GM18870 (cell line): Measurements from ENCODE around the gene CACNA1C.
"Not testable (repeated sequence)": the region's sequence is repeated elsewhere in the genome, so short reads cannot be mapped to it uniquely, and the experiment has no call there.

Source experiments
- ATAC-seq: cut with Tn5 transposase; IDR thresholded peaks from one replicate; pipeline ENCODE4 v1.9.1; 2021; ENCODE audit warnings: moderate library complexity; ENCODE audit not compliant: unreplicated experiment

The CACNA1C gene

DNA sequence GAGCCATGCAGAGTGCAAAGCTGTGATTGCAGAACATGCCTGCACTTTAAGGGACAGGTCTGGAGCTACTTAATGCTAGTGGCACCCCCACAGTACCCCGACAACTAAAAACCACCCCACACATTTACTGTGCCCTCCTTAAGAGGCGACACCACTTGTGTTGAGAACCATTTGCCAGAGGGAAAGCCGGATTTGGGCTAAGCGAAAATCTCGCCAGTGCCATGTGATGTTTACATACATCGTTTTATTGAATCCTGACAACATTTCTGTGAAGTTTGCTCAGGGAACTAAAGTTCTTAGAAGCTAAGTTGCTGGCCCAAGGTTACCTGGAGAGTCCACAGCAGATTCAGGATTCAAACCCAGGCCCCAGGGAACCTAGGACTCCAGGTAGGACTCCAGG lies 623.0 kb downstream of the CACNA1C start:
- no peak for ATAC-seq

DNA sequence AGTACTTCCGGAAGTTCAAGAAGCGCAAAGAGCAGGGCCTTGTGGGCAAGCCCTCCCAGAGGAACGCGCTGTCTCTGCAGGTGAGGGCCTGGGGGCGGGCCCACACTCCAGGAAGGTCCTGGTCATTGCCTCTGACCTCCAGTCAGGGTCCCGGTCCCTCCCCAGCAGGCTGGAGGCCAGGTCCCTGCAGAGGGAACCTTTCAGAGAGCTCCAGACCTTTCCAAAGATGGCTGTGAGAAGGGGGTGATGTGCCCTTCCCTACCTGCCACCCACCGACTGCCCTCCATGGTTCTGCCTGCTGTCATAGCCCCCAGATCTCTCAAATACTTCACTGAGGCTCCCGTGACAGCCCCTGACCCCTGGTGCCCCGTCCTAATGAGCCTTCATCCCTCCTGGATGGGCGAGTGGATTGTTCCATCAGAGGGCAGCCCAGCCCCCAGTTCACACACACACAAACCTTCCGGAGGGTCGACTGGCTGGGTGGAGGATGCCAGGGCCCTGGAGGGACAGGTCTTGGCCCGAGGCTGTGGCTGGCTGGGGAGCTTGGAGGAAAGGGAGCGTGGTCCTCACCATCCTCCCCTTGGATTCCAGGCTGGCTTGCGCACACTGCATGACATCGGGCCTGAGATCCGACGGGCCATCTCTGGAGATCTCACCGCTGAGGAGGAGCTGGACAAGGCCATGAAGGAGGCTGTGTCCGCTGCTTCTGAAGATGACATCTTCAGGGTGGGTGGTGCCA lies 624.5 kb downstream of the CACNA1C start:
- no peak for ATAC-seq

DNA sequence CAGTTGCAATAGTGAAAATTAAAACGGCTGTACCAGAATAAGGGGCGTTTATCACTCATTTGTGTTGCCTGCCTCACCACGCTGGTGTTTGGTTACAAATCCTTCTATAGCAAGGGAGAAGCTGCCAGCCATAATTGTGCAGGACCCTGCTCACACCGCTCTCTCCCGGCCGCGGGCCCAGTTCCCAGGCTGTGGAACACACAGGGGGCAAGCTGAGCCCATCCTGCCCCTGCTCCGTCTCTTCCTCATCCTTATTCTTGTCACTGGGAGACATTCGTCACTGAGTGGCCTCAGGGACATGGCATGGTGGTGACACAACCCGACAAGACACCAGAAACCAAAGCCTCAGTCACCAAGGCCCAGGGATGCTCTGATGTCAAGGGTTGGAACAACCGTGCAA lies 625.6 kb downstream of the CACNA1C start:
- ATAC-seq = no peak

DNA sequence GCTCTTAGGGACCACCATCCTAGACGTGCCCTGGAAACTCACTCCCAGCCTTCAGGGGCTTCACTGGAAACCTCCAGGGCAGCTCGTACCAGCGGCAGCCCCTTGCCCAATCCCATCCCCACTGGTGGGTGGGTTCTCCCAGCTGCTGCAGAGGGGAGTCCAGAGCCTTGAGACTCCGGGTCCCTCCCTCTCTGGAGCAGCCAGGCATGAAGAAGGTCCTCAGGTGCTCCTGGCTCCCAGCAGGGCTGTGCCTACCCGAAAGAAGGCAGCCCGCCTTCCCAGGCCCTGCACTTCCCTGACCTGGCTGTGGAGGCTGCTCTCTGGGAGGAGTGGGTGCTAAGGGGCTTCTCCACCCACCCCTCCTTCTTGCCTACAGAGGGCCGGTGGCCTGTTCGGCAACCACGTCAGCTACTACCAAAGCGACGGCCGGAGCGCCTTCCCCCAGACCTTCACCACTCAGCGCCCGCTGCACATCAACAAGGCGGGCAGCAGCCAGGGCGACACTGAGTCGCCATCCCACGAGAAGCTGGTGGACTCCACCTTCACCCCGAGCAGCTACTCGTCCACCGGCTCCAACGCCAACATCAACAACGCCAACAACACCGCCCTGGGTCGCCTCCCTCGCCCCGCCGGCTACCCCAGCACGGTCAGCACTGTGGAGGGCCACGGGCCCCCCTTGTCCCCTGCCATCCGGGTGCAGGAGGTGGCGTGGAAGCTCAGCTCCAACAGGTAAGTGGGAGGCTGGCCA lies 626.5 kb downstream of the CACNA1C start:
- ATAC-seq = no peak

DNA sequence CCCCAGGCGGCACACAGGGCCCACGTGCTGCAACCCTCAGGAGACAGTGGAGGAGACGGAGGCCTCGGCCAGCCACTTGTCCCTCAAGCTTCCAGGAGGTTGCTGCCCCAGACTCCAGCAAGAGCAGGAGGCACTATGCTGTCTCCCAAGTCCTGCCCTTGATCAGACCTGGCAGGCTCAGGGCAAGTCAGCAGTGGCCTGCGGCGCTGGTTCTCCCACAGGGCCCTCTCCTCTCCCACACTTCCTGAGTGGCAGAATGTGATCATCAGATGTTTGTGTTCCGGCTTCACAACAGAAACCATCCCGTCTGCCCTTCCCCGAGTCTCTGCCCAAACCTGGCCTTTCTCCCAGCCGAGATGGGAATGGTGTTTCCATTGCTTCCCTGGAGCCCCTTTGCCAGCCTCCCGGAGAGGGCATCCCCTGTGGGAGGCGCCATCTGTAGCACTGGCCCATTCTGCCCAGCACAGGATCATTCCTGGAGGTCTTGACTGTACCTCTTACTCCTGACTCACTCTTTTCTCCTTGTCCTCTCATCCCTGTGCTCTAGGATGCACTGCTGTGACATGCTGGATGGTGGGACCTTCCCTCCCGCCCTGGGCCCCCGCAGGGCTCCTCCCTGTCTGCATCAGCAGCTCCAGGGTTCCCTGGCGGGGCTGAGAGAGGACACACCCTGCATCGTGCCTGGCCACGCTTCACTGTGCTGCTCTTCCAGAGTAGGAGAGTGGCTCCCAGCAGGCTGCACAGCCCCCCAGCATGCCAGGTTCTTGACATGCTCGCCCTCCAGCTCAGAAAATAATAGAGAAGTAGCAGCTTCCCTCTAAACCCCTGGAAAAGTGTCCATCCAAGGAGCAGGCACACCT lies 627.3 kb downstream of the CACNA1C start:
- no peak for ATAC-seq

DNA sequence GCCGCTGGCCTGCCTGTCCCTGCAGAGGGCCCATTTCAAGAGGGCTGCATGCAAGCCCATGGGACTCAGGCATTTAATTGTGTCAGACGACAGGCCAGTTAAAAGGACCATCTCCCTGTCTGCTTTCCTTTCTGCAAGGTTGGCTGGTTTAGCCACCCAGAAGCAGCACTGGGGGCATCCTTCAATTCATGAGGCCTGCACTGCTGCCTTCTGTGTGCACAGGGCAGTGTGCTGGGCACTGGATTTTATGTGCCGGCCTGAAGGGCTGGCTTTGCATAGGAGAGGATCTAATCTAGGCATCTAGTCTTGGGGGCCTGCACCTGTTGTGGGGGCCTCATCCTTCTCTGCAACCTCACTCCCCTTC lies 627.9 kb downstream of the CACNA1C start:
- ATAC-seq = no peak

DNA sequence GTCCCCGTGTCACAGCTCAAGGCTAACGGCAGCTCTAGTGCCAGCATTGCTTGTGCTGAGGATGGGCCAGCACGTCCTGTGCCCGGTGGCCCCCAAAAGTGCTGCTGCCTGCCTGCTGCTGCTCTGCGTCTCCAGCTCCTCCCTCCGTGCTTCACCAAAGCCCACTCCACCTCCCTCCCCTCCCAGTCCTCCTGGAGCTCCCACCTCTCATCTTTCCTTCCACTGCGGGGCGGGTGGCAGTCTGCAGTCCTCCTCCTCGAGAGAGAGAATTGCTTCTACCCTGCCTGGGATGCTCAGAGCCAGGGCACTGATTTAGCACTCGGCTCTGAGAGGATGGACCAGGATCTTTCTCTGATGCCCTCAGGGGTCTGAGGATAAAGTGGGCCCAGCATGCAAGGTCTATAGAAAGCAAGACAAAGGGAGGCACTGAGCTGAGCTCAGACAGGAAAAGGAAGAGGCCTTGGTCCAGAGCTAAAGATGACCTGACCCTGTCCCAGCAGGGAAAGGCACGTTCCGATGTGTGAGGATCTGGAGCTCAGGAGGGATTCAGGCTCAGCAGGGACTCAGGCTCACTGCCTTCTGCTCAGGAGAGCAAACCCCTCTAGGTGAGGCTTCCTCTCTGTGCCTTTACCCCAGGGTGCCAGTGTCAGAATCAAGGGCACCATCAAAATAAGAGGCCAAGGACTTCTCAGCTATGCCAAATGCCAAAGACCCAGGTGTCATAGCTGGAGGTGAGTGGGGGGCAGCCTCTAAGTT lies 628.8 kb downstream of the CACNA1C start:
- ATAC-seq = no peak

DNA sequence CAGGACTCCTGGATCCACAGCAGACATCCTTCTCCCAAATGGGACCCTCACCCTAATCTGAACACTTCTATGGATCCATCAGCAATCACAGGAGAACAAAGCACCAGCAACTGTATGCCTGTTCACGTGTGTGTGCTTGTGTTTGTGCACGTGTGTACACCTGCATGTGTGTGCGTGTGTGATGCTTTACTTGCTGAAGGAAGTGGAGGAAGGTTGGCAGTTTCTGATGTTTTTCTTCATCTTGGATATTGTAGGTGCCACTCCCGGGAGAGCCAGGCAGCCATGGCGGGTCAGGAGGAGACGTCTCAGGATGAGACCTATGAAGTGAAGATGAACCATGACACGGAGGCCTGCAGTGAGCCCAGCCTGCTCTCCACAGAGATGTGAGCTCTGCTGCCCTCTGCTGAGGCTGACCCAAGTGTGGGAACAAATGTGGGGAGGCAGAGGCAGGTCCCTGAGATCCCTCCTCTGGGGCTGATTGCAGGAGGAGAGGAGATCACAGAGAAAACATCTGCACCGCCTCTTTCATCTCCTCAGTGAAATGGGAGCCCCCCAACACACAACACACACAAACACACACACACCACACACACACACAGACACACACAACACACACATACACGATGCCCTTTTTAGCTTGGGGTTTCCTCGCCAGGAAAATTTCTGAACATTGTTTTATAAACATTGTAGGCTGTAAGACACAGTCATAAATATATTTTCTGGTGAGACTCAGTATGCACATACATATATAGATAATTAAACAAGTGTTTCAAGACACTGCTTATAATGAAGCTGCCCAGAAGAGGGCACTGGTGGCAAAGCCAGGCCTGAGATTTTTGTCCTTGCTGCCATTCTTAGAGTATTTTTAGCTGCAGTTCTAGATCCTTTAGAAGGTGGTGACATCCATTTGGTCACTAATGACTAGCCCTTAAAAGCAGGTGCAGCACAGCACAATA lies 629.8 kb downstream of the CACNA1C start:
- no peak for ATAC-seq

DNA sequence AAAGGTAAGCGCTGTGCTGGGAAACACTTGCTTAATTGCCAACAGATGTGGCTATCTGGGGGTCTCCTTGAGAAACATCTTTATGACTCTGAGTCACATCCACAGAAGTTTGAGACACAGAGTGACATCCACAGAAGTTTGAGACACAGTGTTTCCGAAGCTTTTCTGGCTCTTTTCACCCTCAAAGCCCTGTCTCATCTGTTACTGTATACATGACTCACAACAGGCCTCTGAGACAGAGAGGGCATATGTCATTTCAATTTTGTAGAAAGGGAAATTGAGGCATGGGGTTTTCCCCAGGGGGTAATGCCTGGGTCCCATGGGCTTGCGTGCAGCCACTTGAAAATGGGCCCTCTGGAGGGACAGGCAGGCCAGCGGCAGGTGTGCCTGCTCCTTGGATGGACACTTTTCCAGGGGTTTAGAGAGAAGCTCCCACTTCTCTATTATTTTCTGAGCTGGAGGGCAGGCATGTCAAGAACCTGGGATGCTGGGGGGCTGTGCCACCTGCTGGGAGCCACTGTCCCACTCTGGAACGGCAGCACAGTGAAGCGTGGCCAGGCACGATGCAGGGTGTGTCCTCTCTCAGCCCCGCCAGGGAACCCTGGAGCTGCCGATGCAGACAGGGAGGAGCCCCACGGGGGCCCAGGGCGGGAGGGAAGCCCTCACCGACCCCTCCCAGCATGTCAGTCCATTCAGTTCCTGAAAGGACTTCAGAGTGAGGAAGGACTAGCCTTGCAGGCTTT lies 630.7 kb downstream of the CACNA1C start:
- ATAC-seq = no peak

DNA sequence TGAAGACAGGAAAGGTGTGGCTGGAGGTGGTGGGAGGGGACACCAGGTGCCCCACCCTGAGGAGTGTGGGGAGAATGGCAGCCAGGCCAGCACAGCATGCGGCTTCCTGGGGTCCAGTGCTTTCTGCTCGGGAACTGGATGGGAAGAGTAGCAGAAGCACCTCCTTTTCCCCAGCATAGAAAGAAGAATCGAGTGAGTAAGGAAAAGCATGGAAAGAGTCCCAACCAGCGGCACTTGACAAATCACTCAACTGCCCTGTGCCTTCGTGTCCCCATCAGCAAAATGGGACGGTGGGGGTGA lies 631.2 kb downstream of the CACNA1C start:
- not testable (repeated sequence) for ATAC-seq

DNA sequence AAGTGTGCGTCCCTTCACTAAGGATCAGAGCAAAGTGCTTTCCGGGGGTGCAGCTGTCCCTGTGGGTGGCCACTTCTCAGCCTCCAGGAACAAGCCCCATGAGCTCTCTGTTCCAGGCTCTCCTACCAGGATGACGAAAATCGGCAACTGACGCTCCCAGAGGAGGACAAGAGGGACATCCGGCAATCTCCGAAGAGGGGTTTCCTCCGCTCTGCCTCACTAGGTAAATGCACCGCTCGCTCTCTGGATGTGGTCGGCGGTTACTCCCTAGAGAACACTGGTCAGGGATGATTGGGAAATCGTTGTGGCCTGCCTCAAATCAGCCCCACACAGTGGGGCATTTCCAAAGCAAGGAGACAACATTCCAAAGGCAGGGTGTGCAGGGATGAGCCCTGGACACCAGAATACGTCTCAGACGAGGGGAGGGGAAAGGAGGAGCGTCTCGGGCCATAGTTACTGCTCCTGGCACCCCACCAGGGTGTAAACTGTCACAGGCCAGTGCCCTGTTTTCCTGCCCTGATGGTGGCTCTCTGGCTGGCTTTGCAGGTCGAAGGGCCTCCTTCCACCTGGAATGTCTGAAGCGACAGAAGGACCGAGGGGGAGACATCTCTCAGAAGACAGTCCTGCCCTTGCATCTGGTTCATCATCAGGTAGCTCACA lies 633.0 kb downstream of the CACNA1C start:
- not testable (repeated sequence) for ATAC-seq

DNA sequence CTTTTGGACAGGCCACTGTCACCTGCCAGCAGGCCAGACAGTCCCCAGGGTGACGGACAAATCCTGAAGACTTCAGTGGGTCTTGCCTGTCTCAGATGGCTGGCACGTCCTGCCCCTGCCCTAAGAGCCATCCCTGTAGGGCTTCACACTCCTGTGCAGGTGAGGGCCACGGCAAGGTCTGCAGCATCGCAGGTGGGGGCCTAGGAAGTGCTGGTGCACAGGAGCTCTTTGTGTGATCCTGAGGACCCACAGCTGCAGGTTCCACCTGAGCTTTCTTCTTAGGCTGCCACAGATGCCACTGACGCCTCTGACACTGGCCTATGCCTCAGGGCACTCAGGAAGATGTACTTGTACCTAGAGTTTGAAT lies 633.5 kb downstream of the CACNA1C start:
- ATAC-seq = no peak

DNA sequence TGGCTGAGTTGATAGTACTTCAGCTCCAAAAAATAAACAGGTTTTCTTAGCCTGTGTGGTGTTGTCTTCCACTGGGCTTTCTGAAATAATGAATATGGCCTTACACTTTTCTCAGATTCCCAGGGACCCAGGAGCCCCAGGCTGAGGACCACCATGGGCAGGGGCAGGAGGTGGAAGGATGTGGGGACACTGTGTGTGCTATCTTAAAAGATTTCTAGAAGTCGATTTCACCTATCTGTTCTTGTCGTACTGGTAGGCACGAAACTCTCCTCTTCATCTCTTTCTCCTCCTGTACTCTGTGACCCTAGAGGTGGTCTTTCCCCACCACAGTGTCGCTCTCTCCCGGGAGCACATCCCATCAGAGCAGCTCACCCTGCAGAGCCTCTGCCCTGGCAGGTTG lies 634.3 kb downstream of the CACNA1C start:
- no peak for ATAC-seq

DNA sequence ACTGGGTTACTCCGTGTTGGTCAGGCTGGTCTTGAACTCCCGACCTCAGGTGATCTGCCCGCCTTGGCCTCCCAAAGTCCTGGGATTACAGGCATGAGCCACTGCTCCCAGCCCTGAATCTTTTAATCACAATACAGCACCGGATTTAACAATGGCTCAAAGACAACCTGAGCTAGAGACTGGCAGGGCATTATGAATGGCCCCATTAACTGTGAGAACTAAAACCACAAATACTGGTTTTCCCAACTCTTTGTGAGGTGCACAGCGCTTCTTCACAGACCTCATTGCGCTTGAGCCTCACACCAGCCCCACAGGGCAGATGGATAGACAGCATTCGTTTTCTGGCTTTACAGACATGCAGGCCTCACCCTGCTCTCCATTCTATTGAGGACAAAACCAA lies 634.9 kb downstream of the CACNA1C start:
- ATAC-seq = no peak

DNA sequence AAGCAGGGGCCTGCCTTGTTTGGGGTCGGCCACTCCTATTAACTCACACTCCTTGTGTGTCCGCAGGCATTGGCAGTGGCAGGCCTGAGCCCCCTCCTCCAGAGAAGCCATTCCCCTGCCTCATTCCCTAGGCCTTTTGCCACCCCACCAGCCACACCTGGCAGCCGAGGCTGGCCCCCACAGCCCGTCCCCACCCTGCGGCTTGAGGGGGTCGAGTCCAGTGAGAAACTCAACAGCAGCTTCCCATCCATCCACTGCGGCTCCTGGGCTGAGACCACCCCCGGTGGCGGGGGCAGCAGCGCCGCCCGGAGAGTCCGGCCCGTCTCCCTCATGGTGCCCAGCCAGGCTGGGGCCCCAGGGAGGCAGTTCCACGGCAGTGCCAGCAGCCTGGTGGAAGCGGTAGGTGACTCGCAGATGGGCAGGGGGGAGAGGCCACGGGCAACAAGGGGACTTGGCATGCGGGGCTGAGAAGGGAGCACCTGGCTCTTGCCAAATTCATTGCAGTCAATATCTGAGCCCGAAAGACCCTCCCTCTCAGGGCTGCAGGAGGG lies 635.7 kb downstream of the CACNA1C start:
- no peak for ATAC-seq

DNA sequence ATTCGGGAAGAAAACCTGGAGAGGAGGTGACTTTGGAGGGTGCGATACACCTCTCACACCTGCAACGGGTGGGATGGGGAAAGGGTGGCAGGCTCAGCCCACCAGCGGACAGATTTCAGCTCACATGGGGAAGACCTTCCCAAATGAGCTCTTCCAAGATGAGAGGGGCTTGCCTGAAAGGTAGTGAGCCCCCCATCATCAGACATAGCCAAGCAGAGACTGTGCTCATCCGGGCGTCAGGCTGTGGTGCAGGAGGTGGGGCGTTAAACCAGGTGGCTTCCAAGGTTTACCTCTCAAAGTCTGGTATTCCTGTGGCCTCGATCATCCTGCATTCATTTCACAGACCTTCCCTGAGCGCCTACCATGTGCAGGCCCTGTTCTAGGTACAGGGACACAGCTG lies 636.6 kb downstream of the CACNA1C start:
- ATAC-seq = no peak

DNA sequence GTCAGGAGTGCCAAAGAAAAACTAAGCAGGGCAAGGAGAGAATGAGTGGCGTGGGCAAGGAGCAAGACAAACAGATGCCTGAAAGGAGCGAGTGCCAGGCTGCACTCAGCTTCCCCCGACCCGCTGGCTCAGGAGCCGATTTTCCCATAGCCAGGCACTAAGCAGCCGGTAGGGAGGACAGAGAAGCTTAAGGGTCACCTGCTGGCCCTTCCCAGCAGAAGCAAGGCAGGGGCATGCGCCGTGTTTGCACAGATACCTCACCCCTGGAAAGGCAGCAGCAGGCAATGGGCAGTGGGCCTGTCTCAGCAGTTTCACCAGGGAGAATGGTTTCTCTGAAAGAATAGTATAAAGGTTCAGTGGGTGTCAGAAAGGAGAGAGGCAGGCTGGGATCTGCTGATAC lies 637.1 kb downstream of the CACNA1C start:
- no peak for ATAC-seq

DNA sequence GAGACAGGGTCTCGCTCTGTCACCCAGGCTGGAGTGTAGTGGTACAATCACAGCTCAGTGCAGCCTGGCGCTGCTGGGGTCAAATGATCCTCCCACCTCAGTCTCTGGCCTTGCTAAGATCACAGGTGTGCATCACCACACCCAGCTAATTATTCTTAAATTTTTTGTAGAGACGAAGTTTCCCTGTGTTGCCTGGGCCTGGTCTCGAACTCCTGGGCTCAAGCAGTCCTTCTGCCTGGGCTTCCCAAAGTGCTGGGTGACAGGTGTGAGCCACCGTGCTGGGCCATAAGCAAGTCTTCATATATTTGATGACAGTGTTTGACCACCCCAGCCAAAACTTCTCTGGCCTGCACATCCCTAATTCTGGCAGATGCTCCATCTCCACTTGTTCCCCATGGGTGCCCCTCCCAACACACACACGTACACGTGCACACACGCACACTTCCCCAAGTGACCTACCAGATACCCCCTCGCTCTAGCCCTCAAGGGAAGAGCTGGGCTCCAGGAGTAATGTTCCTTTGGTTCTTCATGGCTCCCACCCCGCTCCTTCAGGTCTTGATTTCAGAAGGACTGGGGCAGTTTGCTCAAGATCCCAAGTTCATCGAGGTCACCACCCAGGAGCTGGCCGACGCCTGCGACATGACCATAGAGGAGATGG lies 637.7 kb downstream of the CACNA1C start:
- ATAC-seq = no peak
